Bronchial epithelial cell (primary cell): ENCODE results near the gene KRTAP19-4. TPM values are rescaled to one million over a fixed set of nuclear protein-coding genes. Genes with fewer than 3 reads are reported as not detected.

Experiments used
- DNase-seq: peaks from one replicate; pipeline ENCODE4 v3.0.0-alpha.2; 2010; ENCODE audit warnings: low read depth
- FAIRE-seq: peaks from 2 replicates; lab custom pipeline; 2011; peaks lifted over from hg19 to GRCh38; lab: Jason Lieb, UNC
- H3K27me3 ChIP-seq: 2 replicates; pipeline ENCODE4 v1.5.1; 2011; ENCODE audit warnings: low read length; ENCODE audit not compliant: control insufficient read depth, insufficient read depth
- H3K36me3 ChIP-seq: 2 replicates; pipeline ENCODE4 v1.5.1; 2011; ENCODE audit warnings: low read length; ENCODE audit not compliant: control insufficient read depth, insufficient read depth
- H3K4me3 ChIP-seq: 2 replicates; pipeline ENCODE4 v1.5.1; 2011; ENCODE audit warnings: mild to moderate bottlenecking, low read depth, low read length, control low read depth
- total RNA-seq: library from RNA; depleted of rRNA; stranded (reverse); fragments of >200 nt; gene quantifications from 2 replicates; pipeline ENCODE4 v1.2.1, GENCODE V29; 2014
- TF ChIP-seq, protein P1 (sequence below): IDR thresholded peaks from 2 replicates; pipeline ENCODE4 v1.5.1; 2011; ENCODE audit warnings: mild to moderate bottlenecking, moderate library complexity, low read length, control low read depth, inconsistent platforms; ENCODE audit not compliant: insufficient read depth, severe bottlenecking

KRTAP19-4 gene
- total RNA-seq, 1 donor from 2014 or later = not detected

DNA sequence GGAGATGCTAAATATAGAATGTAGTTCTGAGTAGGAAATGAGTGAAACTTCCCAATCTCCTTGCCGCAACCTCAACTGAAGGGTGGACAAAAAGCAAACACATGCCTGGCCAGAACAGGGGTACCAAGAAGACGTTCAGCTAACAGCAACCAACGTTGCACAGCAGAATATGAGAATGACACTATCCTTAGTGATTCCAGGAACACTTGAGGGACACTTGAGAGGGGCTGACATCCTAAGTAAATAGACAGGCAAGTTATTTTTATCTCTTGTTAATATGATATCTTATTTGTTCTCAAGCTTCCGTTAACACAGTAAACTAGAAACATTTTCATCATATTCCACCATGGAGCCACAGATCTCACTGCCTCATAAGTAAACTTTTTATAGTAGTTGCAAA is 17.7 kb downstream of the KRTAP19-4 start:
- no peak for FAIRE-seq

DNA sequence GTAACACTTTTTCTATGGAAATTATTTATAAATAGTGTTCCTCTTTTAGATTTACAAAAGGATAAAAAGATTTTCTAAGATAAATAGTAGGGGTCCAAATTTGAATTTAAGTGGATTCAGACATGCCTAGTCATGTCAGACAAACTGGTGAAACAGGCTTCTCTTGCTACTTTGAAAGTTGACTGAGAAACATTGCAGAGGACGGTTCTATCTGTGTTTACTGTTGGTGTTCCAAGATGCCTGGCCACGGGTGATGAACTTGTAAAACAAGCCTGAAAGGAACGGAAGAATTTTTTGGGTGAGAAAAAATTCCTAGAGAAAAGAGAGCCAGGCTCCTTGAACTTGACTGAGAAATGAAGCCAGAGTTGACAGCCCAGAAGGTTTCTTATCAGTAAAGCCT is 19.0 kb downstream of the KRTAP19-4 start:
- DNase-seq = peak; percentile 72
- no peaks in the 10 kb centered on the region for H3K27me3 ChIP-seq
- H3K4me3 ChIP-seq = no peak overlapping the region
- TF ChIP-seq, protein P1, sequence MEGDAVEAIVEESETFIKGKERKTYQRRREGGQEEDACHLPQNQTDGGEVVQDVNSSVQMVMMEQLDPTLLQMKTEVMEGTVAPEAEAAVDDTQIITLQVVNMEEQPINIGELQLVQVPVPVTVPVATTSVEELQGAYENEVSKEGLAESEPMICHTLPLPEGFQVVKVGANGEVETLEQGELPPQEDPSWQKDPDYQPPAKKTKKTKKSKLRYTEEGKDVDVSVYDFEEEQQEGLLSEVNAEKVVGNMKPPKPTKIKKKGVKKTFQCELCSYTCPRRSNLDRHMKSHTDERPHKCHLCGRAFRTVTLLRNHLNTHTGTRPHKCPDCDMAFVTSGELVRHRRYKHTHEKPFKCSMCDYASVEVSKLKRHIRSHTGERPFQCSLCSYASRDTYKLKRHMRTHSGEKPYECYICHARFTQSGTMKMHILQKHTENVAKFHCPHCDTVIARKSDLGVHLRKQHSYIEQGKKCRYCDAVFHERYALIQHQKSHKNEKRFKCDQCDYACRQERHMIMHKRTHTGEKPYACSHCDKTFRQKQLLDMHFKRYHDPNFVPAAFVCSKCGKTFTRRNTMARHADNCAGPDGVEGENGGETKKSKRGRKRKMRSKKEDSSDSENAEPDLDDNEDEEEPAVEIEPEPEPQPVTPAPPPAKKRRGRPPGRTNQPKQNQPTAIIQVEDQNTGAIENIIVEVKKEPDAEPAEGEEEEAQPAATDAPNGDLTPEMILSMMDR = no peak
- no peak for FAIRE-seq
- no peaks in the 10 kb centered on the region for H3K36me3 ChIP-seq

More for the DNA sequence above, 17.7 kb downstream of the KRTAP19-4 start:
- no peaks in the 10 kb centered on the region for H3K27me3 ChIP-seq
- H3K36me3 ChIP-seq = no peaks in the 10 kb centered on the region
- DNase-seq = no peak
- no peak overlapping the region for H3K4me3 ChIP-seq
- TF ChIP-seq, protein P1 = no peak

DNA sequence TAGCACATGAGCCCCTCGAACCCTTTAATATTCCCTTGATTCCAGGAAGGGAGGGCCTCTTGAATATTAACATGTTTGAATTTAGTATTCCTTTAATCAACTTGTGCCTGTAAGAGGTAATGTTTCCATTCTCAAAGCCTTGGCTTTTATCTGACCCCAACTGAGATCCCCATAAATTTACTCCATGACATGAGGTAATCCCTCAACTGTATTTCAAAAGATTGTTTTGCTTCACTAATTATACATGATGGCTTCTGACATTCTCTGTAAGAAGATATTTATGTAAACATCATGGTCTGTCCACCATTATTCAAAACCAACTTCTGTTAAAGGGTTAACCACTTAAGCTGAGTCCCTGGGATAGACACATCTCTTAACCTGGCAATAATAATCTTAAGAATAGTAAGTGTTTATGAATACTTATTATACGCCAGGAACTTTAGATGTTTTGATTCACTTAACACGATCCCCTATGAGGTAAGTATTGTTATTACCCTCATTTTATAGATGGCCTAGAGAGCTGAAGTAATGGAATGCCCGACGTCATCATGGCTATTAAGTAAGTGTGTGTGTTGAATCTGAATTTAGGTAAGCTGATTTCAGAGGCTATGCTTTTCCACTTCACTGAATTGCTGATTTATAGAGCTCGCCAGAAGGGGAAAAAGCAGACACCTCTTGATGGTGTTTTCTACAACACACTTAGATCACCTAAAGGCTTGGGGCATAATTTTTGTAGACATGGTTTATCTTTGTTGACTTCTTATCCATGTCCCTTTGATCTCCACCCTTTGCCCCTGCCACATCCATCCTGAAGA is 27.9 kb downstream of the KRTAP19-4 start:
- FAIRE-seq = no peak
- no peak for DNase-seq
- TF ChIP-seq, protein P1 = no peak
- Histone ChIP-seq H3K4me3 (no peak overlapping the region), H3K27me3 (no peaks in the 10 kb centered on the region), H3K36me3 (no peaks in the 10 kb centered on the region)

DNA sequence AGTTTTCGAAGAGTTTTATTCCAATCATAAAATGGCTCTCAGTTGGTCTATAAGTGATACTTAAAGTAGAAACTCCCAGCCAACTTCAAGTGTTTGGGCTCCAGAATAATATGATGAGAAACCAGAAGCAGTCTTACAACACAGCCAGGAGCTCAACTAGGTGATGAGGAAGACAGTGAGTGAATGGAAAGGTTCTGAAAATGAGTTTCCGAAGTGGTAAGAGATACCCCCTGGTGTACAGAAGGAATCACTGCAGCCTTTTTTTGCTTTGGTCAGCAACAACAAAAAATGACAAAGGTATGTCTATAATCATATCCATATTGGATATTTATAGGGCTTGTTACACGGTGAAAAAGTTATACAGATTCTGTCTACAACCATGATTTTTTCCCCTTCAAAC is 33.3 kb downstream of the KRTAP19-4 start:
- FAIRE-seq (no peak), DNase-seq (peak; percentile 17)
- Histone ChIP-seq H3K27me3 (no peaks in the 10 kb centered on the region), H3K36me3 (no peaks in the 10 kb centered on the region), H3K4me3 (no peak overlapping the region)
- TF ChIP-seq, protein P1 = peak; percentile 51

DNA sequence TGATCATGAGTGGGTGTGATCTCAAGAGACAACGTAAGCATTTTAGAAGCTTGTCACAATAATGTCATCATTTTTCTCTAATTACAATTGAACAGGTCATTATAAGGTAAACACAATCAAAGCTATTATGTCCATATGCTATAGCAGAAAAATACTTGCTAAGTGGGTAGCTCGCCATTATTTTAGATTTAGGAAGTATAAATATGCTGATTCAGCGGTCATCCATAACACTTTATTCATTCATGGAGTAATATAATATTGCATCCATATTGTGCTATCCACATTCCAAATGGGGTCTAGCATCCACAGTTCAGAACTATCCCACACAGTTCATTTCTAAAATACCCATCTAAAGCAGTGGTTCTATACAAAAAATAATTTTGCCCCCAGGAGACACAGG is 48.5 kb downstream of the KRTAP19-4 start:
- DNase-seq = no peak
- no peaks in the 10 kb centered on the region for H3K27me3 ChIP-seq
- H3K4me3 ChIP-seq = no peak overlapping the region
- no peak for FAIRE-seq
- TF ChIP-seq, protein P1 = no peak
- H3K36me3 ChIP-seq = no peaks in the 10 kb centered on the region

DNA sequence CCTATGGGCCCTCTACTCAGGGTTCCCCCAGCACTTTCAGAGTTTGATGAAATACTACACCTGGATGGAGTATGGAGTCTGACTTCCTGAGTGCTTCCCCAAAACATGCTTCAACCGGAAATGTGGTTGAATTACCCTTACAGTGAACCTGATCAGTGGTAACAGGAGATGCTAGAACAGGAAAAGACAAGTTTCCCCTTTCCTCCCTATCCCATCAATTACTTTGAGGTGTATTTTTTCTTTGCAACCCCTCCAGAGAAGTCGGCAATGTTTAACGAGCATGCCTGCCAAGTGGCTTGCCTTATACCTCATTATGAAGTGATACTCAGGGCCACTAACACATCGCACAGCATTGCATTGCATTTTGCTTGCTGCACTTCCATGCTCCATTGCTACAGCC is 49.9 kb downstream of the KRTAP19-4 start:
- H3K36me3 ChIP-seq = no peaks in the 10 kb centered on the region
- H3K4me3 ChIP-seq = no peak overlapping the region
- DNase-seq (peak; percentile 36), FAIRE-seq (no peak)
- TF ChIP-seq, protein P1 = no peak
- H3K27me3 ChIP-seq = no peaks in the 10 kb centered on the region
